ENCODE results near the gene LEKR1.
A peak's percentile ranks its signal among the peaks of the same experiment; 100 is the strongest.

The LEKR1 gene

DNA sequence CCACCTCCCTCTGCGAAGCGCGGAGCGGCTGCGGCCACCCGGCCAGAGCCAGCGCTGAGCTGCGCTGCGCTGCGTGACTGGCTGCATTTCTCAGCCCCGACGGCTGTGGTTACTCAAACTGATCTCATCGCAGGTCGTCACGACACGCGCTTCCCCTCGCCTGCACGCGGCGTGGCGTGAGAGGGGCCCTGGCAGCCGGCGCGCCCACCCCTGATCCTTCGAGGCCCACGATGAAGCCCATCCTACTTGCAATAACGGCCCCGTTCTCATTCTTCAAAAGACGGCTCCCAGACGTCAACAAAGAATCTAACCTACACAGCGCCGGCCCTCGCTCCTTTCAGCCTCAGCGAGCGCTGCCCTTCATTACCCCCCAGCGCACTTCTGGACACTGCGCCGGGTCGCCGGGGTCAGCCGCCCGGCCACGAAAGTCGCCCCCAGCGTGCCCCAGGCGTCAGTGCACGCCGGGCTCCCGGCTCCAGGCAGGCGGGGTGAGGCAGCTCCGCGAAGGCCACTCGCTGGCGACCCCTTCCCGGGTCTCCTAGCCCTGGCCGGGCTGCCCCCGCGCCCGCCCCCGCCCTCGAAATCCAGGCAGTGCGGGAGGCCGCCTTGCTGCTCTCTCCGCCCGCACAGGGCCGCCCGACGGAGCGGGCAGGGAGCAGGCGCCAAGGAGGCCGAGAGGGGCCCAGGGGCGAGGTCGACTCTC, 9.9 kb upstream of the LEKR1 start:
- no peak for TF ChIP-seq CTCF (IDR thresholded peaks at IDR 0.05; ENCODE audit: low read depth, low read length, missing control alignments)
- H3K4me3 ChIP-seq (replicated peaks; ENCODE audit: low read depth, low read length), result peak overlapping the region; percentile 43
- DNase-seq (ENCODE audit: extremely low read depth, low read depth), result no peak

DNA sequence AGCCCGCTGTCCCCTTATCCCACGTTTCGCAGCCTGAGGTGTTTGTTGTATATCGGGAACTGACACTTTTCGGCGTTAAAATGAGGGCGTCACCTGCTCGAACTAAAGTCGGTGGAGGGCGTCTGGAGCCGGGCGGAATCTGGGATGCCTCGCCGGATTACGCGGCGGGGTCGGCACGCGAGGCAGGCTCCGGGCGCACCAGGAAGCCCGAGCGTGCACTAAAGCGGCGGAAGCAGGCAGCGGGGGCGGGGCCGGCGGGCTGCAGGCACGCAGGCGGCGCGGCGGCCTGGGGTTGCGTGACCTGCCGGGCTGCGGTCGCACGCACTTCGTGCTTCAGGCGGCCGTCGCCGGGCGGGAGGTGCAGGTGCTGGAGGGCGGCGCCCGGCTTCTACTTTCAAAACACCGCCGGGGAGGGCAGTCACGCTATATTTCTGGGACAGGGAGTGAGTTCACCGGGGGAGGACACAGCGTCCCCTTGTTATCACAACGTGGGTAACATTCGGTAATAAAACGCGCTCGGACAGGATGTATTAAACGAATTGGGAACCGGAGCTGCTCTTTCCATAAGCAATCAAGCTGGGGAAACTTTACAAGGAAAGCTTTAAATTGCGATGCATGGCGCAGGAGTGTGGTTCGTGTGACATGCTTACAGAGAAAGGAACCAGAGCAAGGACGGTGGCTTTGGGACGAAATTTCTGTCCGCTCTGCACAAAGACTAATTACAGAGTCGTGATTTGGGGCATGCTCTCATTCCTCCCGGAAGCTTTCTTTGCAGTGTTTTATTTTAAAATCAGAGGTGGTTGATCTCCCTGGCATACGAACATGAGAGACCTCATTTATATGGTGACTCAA, 9.1 kb upstream of the LEKR1 start:
- peak; percentile 78 for DNase-seq (ENCODE audit: extremely low read depth, low read depth)
- H3K4me3 ChIP-seq (replicated peaks; ENCODE audit: low read depth, low read length), result peak overlapping the region; percentile 43

DNA sequence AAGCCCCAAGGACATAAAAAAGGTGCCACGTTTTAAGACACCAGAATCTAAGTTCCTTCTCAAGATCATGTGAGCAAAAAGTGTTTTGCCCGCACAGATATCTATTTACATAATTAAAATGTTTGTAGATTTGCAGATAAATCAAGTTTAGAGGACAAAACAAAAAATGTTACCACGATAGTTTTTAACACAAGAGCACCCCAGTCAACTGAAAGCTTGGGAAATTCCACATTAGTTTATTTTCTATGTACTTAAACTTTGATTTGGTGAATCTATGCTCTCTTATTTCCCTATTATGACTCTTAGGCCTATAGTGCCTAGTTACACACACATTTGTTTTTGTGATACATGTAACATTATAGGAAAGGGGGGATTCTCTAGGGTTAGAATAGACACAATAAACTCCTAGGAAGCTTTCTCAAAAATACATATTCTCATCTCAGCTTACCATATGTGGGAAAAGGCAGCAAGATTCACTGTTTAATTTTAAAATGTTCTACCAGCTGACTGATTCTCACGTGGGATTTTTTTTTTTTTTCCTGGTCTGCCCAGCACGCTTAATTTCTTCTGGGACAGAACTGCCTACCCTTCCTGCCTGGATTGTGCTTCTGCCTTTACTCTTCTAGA, 8.4 kb upstream of the LEKR1 start:
- DNase-seq (ENCODE audit: extremely low read depth, low read depth), result no peak
- H3K4me3 ChIP-seq (replicated peaks; ENCODE audit: low read depth, low read length), result peak overlapping the region; percentile 43
- TF ChIP-seq CTCF (IDR thresholded peaks at IDR 0.05; ENCODE audit: low read depth, low read length, missing control alignments), result no peak

More for the DNA sequence above, 9.1 kb upstream of the LEKR1 start:
- TF ChIP-seq CTCF (IDR thresholded peaks at IDR 0.05; ENCODE audit: low read depth, low read length, missing control alignments), result no peak

GRCh38 chr3:156818273-156818651, 7.9 kb upstream of the LEKR1 start:
- no peak overlapping the region for H3K4me3 ChIP-seq (replicated peaks; ENCODE audit: low read depth, low read length)
- no peak for TF ChIP-seq CTCF (IDR thresholded peaks at IDR 0.05; ENCODE audit: low read depth, low read length, missing control alignments)
- no peak for DNase-seq (ENCODE audit: extremely low read depth, low read depth)

GRCh38 chr3:156818890-156819289, 7.3 kb upstream of the LEKR1 start:
- TF ChIP-seq CTCF (IDR thresholded peaks at IDR 0.05; ENCODE audit: low read depth, low read length, missing control alignments), result no peak
- no peak for DNase-seq (ENCODE audit: extremely low read depth, low read depth)
- no peak overlapping the region for H3K4me3 ChIP-seq (replicated peaks; ENCODE audit: low read depth, low read length)

GRCh38 chr3:156819842-156820691, 6.1 kb upstream of the LEKR1 start:
- no peak for TF ChIP-seq CTCF (IDR thresholded peaks at IDR 0.05; ENCODE audit: low read depth, low read length, missing control alignments)
- no peak overlapping the region for H3K4me3 ChIP-seq (replicated peaks; ENCODE audit: low read depth, low read length)
- no peak for DNase-seq (ENCODE audit: extremely low read depth, low read depth)

Measured in HFF-Myc (cell line).